B cell (primary cell): ENCODE data around the gene CDK6.

ENCODE experiments used
- CTCF ChIP-seq: fragments of 200-600 bp; IDR thresholded peaks from one replicate; pipeline ENCODE4 v1.8.0; 2022; ENCODE audit warnings: antibody characterized with exemption, mild to moderate bottlenecking
- EZH2 ChIP-seq: IDR thresholded peaks from 2 replicates; pipeline ENCODE4 v1.6.1; 2012; ENCODE audit warnings: borderline replicate concordance, low read depth, mild to moderate bottlenecking, moderate library complexity, low read length; ENCODE audit not compliant: insufficient read depth, poor library complexity, severe bottlenecking

- TF ChIP-seq CTCF: no peak
- no peak for TF ChIP-seq EZH2
These were observed 19.0 kb downstream of the CDK6 start for GRCh38 chr7:92817398-92817797.
